ENCODE measurements around the gene SGMS1.

SGMS1 gene

DNA sequence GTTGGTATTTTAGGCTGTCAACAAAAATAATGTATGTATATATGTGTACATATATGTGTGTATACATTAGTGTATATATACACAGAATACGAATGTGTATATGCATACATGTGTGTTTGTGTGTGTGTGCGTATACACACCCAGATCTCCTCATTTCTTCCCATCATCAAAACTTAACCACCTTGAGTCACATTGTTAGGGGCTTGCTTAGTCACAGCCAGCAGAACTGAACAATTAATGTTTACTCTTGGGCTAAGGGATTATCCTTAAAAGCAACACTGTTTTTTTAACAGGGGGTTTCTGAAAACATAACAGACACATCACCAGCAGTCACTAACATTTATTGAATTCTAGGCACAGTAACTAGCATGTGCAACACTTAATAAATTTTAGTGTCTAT, 289.5 kb downstream of the SGMS1 start:
- H3K27me3 ChIP-seq (ENCODE audit: low read depth, low read length), result no peaks in the 10 kb centered on the region
- H3K27ac ChIP-seq (ENCODE audit: low read length), result no peak overlapping the region
- H4K20me1 ChIP-seq (ENCODE audit: insufficient read depth, low read length), result no peaks in the 10 kb centered on the region
- no peaks in the 10 kb centered on the region for H3K79me2 ChIP-seq (ENCODE audit: low read length)
- no peaks in the 10 kb centered on the region for H3K9me3 ChIP-seq (ENCODE audit: insufficient read depth, low read length)
- H3K36me3 ChIP-seq (replicated peaks; ENCODE audit: low read depth, low read length), result no peaks in the 10 kb centered on the region
- peaks cover 9% of the 10 kb centered on the region for H3K4me1 ChIP-seq (ENCODE audit: low read length)
- H2AFZ ChIP-seq (ENCODE audit: low read depth, low read length), result no peak overlapping the region
- TF ChIP-seq, protein P1, sequence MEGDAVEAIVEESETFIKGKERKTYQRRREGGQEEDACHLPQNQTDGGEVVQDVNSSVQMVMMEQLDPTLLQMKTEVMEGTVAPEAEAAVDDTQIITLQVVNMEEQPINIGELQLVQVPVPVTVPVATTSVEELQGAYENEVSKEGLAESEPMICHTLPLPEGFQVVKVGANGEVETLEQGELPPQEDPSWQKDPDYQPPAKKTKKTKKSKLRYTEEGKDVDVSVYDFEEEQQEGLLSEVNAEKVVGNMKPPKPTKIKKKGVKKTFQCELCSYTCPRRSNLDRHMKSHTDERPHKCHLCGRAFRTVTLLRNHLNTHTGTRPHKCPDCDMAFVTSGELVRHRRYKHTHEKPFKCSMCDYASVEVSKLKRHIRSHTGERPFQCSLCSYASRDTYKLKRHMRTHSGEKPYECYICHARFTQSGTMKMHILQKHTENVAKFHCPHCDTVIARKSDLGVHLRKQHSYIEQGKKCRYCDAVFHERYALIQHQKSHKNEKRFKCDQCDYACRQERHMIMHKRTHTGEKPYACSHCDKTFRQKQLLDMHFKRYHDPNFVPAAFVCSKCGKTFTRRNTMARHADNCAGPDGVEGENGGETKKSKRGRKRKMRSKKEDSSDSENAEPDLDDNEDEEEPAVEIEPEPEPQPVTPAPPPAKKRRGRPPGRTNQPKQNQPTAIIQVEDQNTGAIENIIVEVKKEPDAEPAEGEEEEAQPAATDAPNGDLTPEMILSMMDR (IDR thresholded peaks at IDR 0.05; ENCODE audit: low read depth, low read length), result no peak
- no peak for TF ChIP-seq EZH2phosphoT487 (IDR thresholded peaks at IDR 0.05; ENCODE audit: low read depth)
- no peak overlapping the region for H3K4me3 ChIP-seq (ENCODE audit: low read length)
- no peak overlapping the region for H3K9ac ChIP-seq (ENCODE audit: low read length)
- no peak overlapping the region for H3K4me2 ChIP-seq (ENCODE audit: low read length)

DNA sequence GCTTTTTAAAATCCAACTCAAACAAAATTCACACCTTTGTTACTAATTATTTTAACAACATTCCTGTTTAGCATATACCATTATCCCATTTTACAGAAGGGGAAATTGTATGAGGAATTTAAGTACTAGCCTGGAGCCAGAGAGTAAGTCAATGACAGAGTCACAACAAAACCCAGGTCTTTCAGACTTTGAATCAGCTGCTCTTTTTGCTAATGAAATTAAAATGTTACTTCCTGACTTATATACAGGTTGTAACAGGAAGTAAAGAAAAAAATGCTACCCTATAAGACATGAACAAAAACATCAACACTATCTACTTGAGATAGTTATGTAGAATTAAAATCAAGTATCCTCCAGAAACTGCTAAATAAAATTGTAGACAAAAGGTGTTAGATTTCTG, 289.9 kb downstream of the SGMS1 start:
- Histone ChIP-seq H3K79me2 (ENCODE audit: low read length) (no peaks in the 10 kb centered on the region), H2AFZ (ENCODE audit: low read depth, low read length) (no peak overlapping the region), H3K4me1 (ENCODE audit: low read length) (peaks cover 13% of the 10 kb centered on the region), H3K27ac (ENCODE audit: low read length) (no peak overlapping the region), H3K9ac (ENCODE audit: low read length) (no peak overlapping the region), H3K9me3 (ENCODE audit: insufficient read depth, low read length) (no peaks in the 10 kb centered on the region), H3K27me3 (ENCODE audit: low read depth, low read length) (no peaks in the 10 kb centered on the region), H4K20me1 (ENCODE audit: insufficient read depth, low read length) (no peaks in the 10 kb centered on the region), H3K36me3 (replicated peaks; ENCODE audit: low read depth, low read length) (no peaks in the 10 kb centered on the region), H3K4me2 (ENCODE audit: low read length) (no peak overlapping the region), H3K4me3 (ENCODE audit: low read length) (no peak overlapping the region)
- TF ChIP-seq EZH2phosphoT487 (IDR thresholded peaks at IDR 0.05; ENCODE audit: low read depth), result no peak
- TF ChIP-seq, protein P1 (IDR thresholded peaks at IDR 0.05; ENCODE audit: low read depth, low read length), result no peak

DNA sequence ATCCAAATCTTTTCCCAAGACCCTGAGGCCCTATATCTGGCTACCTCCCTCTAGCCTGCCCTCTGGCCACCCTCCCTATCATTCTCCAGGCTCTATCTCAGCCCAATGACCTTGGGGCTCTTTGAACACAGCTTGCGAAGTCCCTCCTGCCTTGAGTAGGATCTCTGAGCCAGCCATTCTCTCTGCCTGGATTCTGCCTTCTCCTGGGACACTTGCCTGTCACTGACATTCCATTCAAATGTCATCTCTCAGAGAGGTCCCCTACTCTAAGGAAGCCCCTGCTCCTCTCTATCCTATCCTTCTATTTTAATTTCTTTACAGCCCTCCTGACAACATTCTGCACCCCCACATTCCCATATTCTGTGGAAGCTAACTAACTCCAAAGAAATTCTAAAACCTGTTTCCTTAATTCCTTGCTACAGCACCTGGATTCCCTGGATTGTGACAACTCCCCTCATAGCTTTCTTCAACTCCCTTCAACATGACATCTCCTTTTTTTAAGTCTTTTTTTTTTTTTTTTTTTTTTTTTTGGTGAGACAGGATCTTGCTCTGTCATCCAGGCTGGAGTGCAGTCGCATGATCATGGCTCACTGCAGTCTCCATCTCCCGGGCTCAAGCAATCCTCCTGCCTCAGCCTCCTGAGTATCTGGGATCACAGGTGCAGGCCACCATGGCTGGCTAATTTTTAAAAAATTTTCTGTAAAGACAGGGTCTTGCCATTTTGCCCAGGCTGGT, 291.5 kb downstream of the SGMS1 start:
- Histone ChIP-seq H3K4me3 (ENCODE audit: low read length) (no peak overlapping the region), H3K27ac (ENCODE audit: low read length) (no peak overlapping the region), H2AFZ (ENCODE audit: low read depth, low read length) (no peak overlapping the region), H3K79me2 (ENCODE audit: low read length) (no peaks in the 10 kb centered on the region), H3K9ac (ENCODE audit: low read length) (no peak overlapping the region), H4K20me1 (ENCODE audit: insufficient read depth, low read length) (no peaks in the 10 kb centered on the region), H3K36me3 (replicated peaks; ENCODE audit: low read depth, low read length) (no peaks in the 10 kb centered on the region), H3K9me3 (ENCODE audit: insufficient read depth, low read length) (no peaks in the 10 kb centered on the region), H3K4me2 (ENCODE audit: low read length) (no peak overlapping the region), H3K27me3 (ENCODE audit: low read depth, low read length) (no peaks in the 10 kb centered on the region), H3K4me1 (ENCODE audit: low read length) (peaks cover 14% of the 10 kb centered on the region)
- TF ChIP-seq, protein P1 (IDR thresholded peaks at IDR 0.05; ENCODE audit: low read depth, low read length), result no peak
- no peak for TF ChIP-seq EZH2phosphoT487 (IDR thresholded peaks at IDR 0.05; ENCODE audit: low read depth)

DNA sequence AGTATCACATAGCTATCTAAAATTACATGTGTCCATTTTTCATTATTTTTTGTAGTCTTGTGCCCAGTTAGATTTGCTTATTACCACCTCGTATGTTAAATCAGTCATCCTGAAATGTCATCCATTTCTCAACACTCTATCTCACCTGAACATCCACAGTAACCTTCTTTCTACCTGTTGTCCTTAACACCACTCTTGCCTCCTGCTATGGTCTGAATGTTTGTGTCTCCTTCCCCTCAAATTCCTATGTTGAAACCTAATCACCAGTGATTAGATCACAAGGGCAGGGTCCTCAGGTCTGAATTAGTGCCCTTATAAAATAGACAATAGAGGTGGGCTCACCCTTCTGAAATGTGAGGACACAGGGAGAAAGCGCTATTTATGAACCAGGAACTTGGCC, 292.3 kb downstream of the SGMS1 start:
- H3K9me3 ChIP-seq (ENCODE audit: insufficient read depth, low read length), result no peaks in the 10 kb centered on the region
- H4K20me1 ChIP-seq (ENCODE audit: insufficient read depth, low read length), result no peaks in the 10 kb centered on the region
- H3K79me2 ChIP-seq (ENCODE audit: low read length), result no peaks in the 10 kb centered on the region
- H3K27ac ChIP-seq (ENCODE audit: low read length), result no peak overlapping the region
- no peak overlapping the region for H3K4me2 ChIP-seq (ENCODE audit: low read length)
- TF ChIP-seq EZH2phosphoT487 (IDR thresholded peaks at IDR 0.05; ENCODE audit: low read depth), result no peak
- TF ChIP-seq, protein P1 (IDR thresholded peaks at IDR 0.05; ENCODE audit: low read depth, low read length), result no peak
- H3K4me1 ChIP-seq (ENCODE audit: low read length), result peaks cover 14% of the 10 kb centered on the region
- no peak overlapping the region for H2AFZ ChIP-seq (ENCODE audit: low read depth, low read length)
- no peaks in the 10 kb centered on the region for H3K36me3 ChIP-seq (replicated peaks; ENCODE audit: low read depth, low read length)
- H3K4me3 ChIP-seq (ENCODE audit: low read length), result no peak overlapping the region
- H3K27me3 ChIP-seq (ENCODE audit: low read depth, low read length), result no peaks in the 10 kb centered on the region
- H3K9ac ChIP-seq (ENCODE audit: low read length), result no peak overlapping the region
